H1 (cell line): ENCODE data around the gene DYNLT5. TPM values are rescaled to one million over a fixed set of nuclear protein-coding genes. Genes with fewer than 3 reads are reported as not detected.

Source experiments
- CTCF ChIA-PET: fragments of 300-600 bp; sonication (Branson Sonifier 250); formaldehyde crosslinking; loops from one replicate; lab custom pipeline; 2021; ENCODE audit not compliant: partially characterized antibody; lab: Charles Lee
- POLR2A ChIA-PET: fragments of 300-600 bp; sonication (Branson Sonifier 250); formaldehyde crosslinking; loops from one replicate; lab custom pipeline; 2021; ENCODE audit warnings: inconsistent platforms; ENCODE audit not compliant: partially characterized antibody; lab: Charles Lee
- DNase-seq, 2 experiments: peaks; one replicate each; pipeline versions ENCODE4 v3.0.0 to v3.0.0-alpha.2; 2010 to 2022; ENCODE audit warnings: low spot score in 2 of 2, low read depth in 1 of 2, mixed read lengths in 1 of 2
- FAIRE-seq: peaks from 2 replicates; lab custom pipeline; 2011; peaks lifted over from hg19 to GRCh38; lab: Jason Lieb, UNC
- H2AFZ ChIP-seq: 2 replicates; pipeline ENCODE4 v1.8.1; 2012; ENCODE audit warnings: low read length, inconsistent platforms
- H2AK5ac ChIP-seq: 2 replicates; pipeline ENCODE4 v1.6.1; 2013; ENCODE audit warnings: low read depth, low read length
- H2BK120ac ChIP-seq: replicated peaks from 2 replicates; pipeline ENCODE3; 2013; ENCODE audit warnings: low read depth, low read length, inconsistent platforms
- H2BK12ac ChIP-seq: 2 replicates; pipeline ENCODE4 v1.6.1; 2013; ENCODE audit warnings: low read depth, low read length
- H2BK15ac ChIP-seq: 2 replicates; pipeline ENCODE4 v1.6.1; 2013; ENCODE audit warnings: low read length
- H2BK20ac ChIP-seq: 2 replicates; pipeline ENCODE4 v1.6.1; 2013; ENCODE audit warnings: low read length
- H2BK5ac ChIP-seq: 2 replicates; pipeline ENCODE4 v1.6.1; 2013; ENCODE audit warnings: low read depth, low read length
- H3K14ac ChIP-seq: 2 replicates; pipeline ENCODE4 v1.6.1; 2013; ENCODE audit warnings: inconsistent platforms; ENCODE audit not compliant: insufficient read length
- H3K18ac ChIP-seq: 2 replicates; pipeline ENCODE4 v1.6.1; 2013; ENCODE audit warnings: low read length; ENCODE audit errors: extremely low read depth
- H3K23ac ChIP-seq: 2 replicates; pipeline ENCODE4 v1.6.1; 2013; ENCODE audit warnings: inconsistent platforms; ENCODE audit not compliant: insufficient read length
- H3K23me2 ChIP-seq: 2 replicates; pipeline ENCODE4 v1.6.1; 2013; ENCODE audit warnings: low read depth, low read length
- H3K27ac ChIP-seq: 2 replicates; pipeline ENCODE4 v1.6.1; 2011; ENCODE audit warnings: low read depth, low read length, inconsistent platforms
- H3K27me3 ChIP-seq, 4 experiments: replicated peaks in 1 of 4; 1 replicate in 1 of 4; 2 replicates in 3 of 4; pipeline versions ENCODE4 v1.6.1 to v1.8.1; 2011 to 2013; ENCODE audit warnings: low read length in 3 of 4, mild to moderate bottlenecking in 3 of 4, inconsistent platforms in 2 of 4, mixed read lengths in 2 of 4, moderate library complexity in 1 of 4; ENCODE audit not compliant: control insufficient read depth in 3 of 4, insufficient read depth in 3 of 4; ENCODE audit errors: extremely low read depth in 1 of 4
- H3K36me3 ChIP-seq, 4 experiments: 2 replicates each; pipeline versions ENCODE4 v1.6.1 to v1.8.1; 2011 to 2013; ENCODE audit warnings: mild to moderate bottlenecking in 4 of 4, low read length in 3 of 4, moderate library complexity in 2 of 4, control low read depth in 1 of 4, inconsistent platforms in 1 of 4; ENCODE audit not compliant: insufficient read depth in 4 of 4, control insufficient read depth in 2 of 4
- H3K4ac ChIP-seq: replicated peaks from 2 replicates; pipeline ENCODE3; 2013; ENCODE audit warnings: low read length, low read depth, mixed read lengths, inconsistent platforms; ENCODE audit not compliant: insufficient read length
- H3K4me1 ChIP-seq, 4 experiments: replicated peaks in 1 of 4; 1 replicate in 1 of 4; 2 replicates in 3 of 4; pipeline versions ENCODE4 v1.6.1 to v1.8.1; 2011 to 2013; ENCODE audit warnings: low read length in 3 of 4, inconsistent platforms in 2 of 4, mixed read lengths in 1 of 4; ENCODE audit not compliant: insufficient read depth in 4 of 4, control insufficient read depth in 3 of 4
- H3K4me2 ChIP-seq, 2 experiments: 2 replicates each; pipeline versions ENCODE4 v1.6.1 to v1.8.1; 2011 to 2013; ENCODE audit warnings: low read depth in 2 of 2, low read length in 2 of 2, control low read depth in 1 of 2, inconsistent platforms in 1 of 2, mild to moderate bottlenecking in 1 of 2; ENCODE audit not compliant: insufficient read depth in 1 of 2
- H3K4me3 ChIP-seq, 4 experiments: fragments of 200-600, 300-600 bp in 1 of 4; sonication (generic), shearing (Covaris generic), sonication (Bioruptor Twin) in 1 of 4; 2 replicates each; pipeline versions ENCODE4 v1.5.1 to v1.8.1; 2011 to 2016; ENCODE audit warnings: low read length in 4 of 4, low read depth in 3 of 4, control low read depth in 2 of 4, inconsistent platforms in 2 of 4, mild to moderate bottlenecking in 2 of 4, mixed read lengths in 1 of 4, moderate library complexity in 1 of 4; ENCODE audit not compliant: insufficient read depth in 2 of 4; ENCODE audit errors: extremely low read depth in 1 of 4
- H3K56ac ChIP-seq: replicated peaks from 2 replicates; pipeline ENCODE3; 2013; ENCODE audit warnings: low read depth, mild to moderate bottlenecking, mixed read lengths, low read length, inconsistent platforms; ENCODE audit not compliant: insufficient read length
- H3K79me1 ChIP-seq: 2 replicates; pipeline ENCODE4 v1.6.1; 2013; ENCODE audit warnings: low read depth, low read length, control low read depth
- H3K79me2 ChIP-seq, 2 experiments: 2 replicates each; pipeline versions ENCODE4 v1.6.1 to v1.8.1; 2012 to 2013; ENCODE audit warnings: low read length in 2 of 2, mild to moderate bottlenecking in 2 of 2, inconsistent platforms in 1 of 2; ENCODE audit not compliant: insufficient read depth in 2 of 2, control insufficient read depth in 1 of 2
- H3K9ac ChIP-seq, 4 experiments: replicated peaks in 1 of 4; 1 replicate in 1 of 4; 2 replicates in 3 of 4; pipeline versions ENCODE4 v1.6.1 to v1.8.1; 2011 to 2013; ENCODE audit warnings: low read depth in 3 of 4, low read length in 3 of 4, control low read depth in 2 of 4, mild to moderate bottlenecking in 2 of 4, moderate library complexity in 2 of 4, inconsistent platforms in 1 of 4; ENCODE audit errors: extremely low read depth in 1 of 4
- H3K9me3 ChIP-seq, 2 experiments: 2 replicates each; pipeline versions ENCODE4 v1.6.1 to v1.8.1; 2012 to 2013; ENCODE audit warnings: mild to moderate bottlenecking in 2 of 2, moderate library complexity in 2 of 2, control low read depth in 1 of 2, inconsistent platforms in 1 of 2, low read depth in 1 of 2, low read length in 1 of 2, mixed read lengths in 1 of 2; ENCODE audit not compliant: insufficient read depth in 2 of 2
- H4K20me1 ChIP-seq, 2 experiments: replicated peaks in 1 of 2; 2 replicates each; pipeline versions ENCODE3 to v1.8.1; 2011 to 2013; ENCODE audit warnings: inconsistent platforms in 2 of 2, low read length in 2 of 2, mild to moderate bottlenecking in 1 of 2; ENCODE audit not compliant: insufficient read depth in 2 of 2, control insufficient read depth in 1 of 2
- H4K5ac ChIP-seq: 2 replicates; pipeline ENCODE4 v1.6.1; 2013; ENCODE audit warnings: low read length, low read depth, mixed read lengths, inconsistent platforms; ENCODE audit not compliant: insufficient read length
- H4K8ac ChIP-seq: 2 replicates; pipeline ENCODE4 v1.8.0; 2013; ENCODE audit warnings: mild to moderate bottlenecking, moderate library complexity, low read length, inconsistent platforms; ENCODE audit not compliant: insufficient read depth; ENCODE audit errors: extremely low read depth
- H4K91ac ChIP-seq: replicated peaks from 2 replicates; pipeline ENCODE3; 2013; ENCODE audit warnings: low read length, mixed read lengths, inconsistent platforms; ENCODE audit not compliant: insufficient read length
- EGR1 ChIP-seq: IDR thresholded peaks from 2 replicates; pipeline ENCODE4 v1.6.1; 2011; ENCODE audit warnings: low read depth, low read length, borderline replicate concordance
- GTF2F1 ChIP-seq: IDR thresholded peaks from 2 replicates; pipeline ENCODE4 v1.6.1; 2012; ENCODE audit warnings: low read depth, low read length, improper control_type of control experiment, borderline replicate concordance
- KDM1A ChIP-seq: fragments of 200-600, 300-600 bp; sonication (generic); IDR thresholded peaks from 2 replicates; pipeline ENCODE4 v1.7.1; 2016; ENCODE audit warnings: mild to moderate bottlenecking, low read length, borderline replicate concordance
- RFX5 ChIP-seq: IDR thresholded peaks from 2 replicates; pipeline ENCODE4 v1.6.1; 2011; ENCODE audit warnings: low read depth, low read length, improper control_type of control experiment, borderline replicate concordance
- WGBS, 2 experiments: shearing (Covaris generic) in 1 of 2; methylation state at CpG; one replicate each; pipeline versions ENCODE4 v1.1.6 to v1.1.7; 2013 to 2015; ENCODE audit warnings: low lambda C conversion rate in 2 of 2, mixed read lengths in 2 of 2, inconsistent platforms in 1 of 2, low coverage in 1 of 2, missing lambda C conversion rate in 1 of 2; ENCODE audit not compliant: insufficient replicate concordance in 2 of 2, insufficient coverage in 1 of 2, insufficient read length in 1 of 2; ENCODE audit errors: extremely low coverage in 1 of 2, missing lambda C conversion rate in 1 of 2; 5-methylcytosine and 5-hydroxymethylcytosine counted together
- polyA plus RNA-seq, 7 experiments: library from polyadenylated mRNA; depleted of rRNA in 3 of 7; stranded (reverse) in 5 of 7; unstranded in 2 of 7; fragments of >200 nt in 5 of 7; fragments of 200-250 nt in 2 of 7; gene quantifications; 1 replicate in 5 of 7; 2 replicates in 1 of 7; 4 replicates in 1 of 7; pipeline versions ENCODE4 v1.2.1 to v1.2.3, GENCODE V29; 2011 to 2013; ENCODE audit warnings: missing spikeins in 2 of 7, mixed read lengths in 2 of 7
- total RNA-seq: library from RNA; stranded (reverse); fragmentation: NEBNext Ultra II Directional; extraction: Animal tissue kit (Norgen Biotek cat#: 25700); gene quantifications from 2 replicates; pipeline ENCODE4 v1.2.1, GENCODE V29; 2021
- TF ChIP-seq, protein P1 (sequence below): IDR thresholded peaks from 2 replicates; pipeline ENCODE4 v1.6.1; 2012; ENCODE audit warnings: inconsistent platforms

The DYNLT5 gene
- total and polyA plus RNA-seq, 2 of the 8 experiments (the other 6 are each of a cell fraction or from before 2014, with no cell fraction given), result 0.93 to 1.5 TPM

DNA sequence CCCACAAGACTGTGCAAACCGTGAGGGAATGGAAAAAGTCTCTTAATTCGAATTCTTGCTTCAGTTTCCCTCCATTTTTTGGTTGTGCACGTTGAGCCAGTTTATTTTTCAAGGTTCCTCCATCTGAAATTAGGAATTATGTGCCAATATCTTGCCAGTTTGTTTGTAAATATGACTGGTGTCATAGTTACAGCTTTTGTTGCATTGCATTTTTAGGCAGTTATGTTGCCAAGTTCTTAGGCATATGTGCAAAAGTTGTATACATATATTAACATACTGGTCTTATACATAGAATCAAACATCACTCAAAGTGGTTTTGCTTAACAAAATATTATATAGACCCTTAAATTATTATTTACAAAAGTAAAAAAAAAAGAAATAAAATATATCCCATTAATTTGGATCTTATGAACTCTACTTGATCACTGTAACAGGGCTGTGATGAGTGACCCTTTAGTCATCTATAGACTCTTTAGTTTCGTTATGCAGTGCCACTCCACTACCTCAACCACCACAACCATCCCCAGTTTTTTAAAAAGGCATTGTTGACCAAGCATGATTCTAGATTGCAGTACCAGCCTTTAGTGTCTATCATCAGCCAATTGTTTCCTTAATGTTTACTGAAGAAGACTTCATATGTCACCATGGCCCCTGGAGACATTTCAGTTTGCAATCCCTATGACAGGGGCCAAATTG lies 20.9 kb upstream of the DYNLT5 start:
- Histone ChIP-seq H3K4me3 (no peak overlapping the region), H3K4me1 (peaks cover 0 to 4% (median 0%) of the 10 kb centered on the region in 4 experiments; a peak in 1 of 7 replicates), H3K23ac (no peak overlapping the region), H3K79me2 (no peaks in the 10 kb centered on the region), H3K4ac (no peak overlapping the region), H2AK5ac (no peak overlapping the region), H2BK12ac (no peak overlapping the region), H4K5ac (no peak overlapping the region), H2BK15ac (no peak overlapping the region), H3K56ac (no peak overlapping the region), H4K8ac (no peak overlapping the region), H3K14ac (no peak overlapping the region), H2BK20ac (no peak overlapping the region), H3K9ac (no peak overlapping the region), H3K27ac (no peak overlapping the region), H3K36me3 (no peaks in the 10 kb centered on the region), H3K27me3 (no peaks in the 10 kb centered on the region), H3K4me2 (no peak overlapping the region), H2BK120ac (no peak overlapping the region), H4K20me1 (no peaks in the 10 kb centered on the region), H4K91ac (no peak overlapping the region), H3K79me1 (no peaks in the 10 kb centered on the region), H3K18ac (no peak overlapping the region), H3K23me2 (no peaks in the 10 kb centered on the region), H3K9me3 (no peaks in the 10 kb centered on the region), H2AFZ (no peak overlapping the region), H2BK5ac (no peak overlapping the region)
- DNase-seq (no peak), FAIRE-seq (no peak)
- 87% methylated on average over 4 of the region's 4 CpGs; no CpG with 5 or more reads in 1 of the 2 experiments for WGBS, 2 experiments
- TF ChIP-seq RFX5, result no peak
- TF ChIP-seq EGR1, result no peak
- TF ChIP-seq KDM1A, result no peak
- TF ChIP-seq GTF2F1, result no peak
- TF ChIP-seq, protein P1, sequence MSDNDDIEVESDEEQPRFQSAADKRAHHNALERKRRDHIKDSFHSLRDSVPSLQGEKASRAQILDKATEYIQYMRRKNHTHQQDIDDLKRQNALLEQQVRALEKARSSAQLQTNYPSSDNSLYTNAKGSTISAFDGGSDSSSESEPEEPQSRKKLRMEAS, result no peak
- ChIA-PET POLR2A (no interaction called here), CTCF (no interaction called here)
